ENCODE data around the gene HMOX1.
"Not testable (repeated sequence)": the region's sequence is repeated elsewhere in the genome, so short reads cannot be mapped to it uniquely, and the experiment has no call there.

Gene HMOX1

DNA sequence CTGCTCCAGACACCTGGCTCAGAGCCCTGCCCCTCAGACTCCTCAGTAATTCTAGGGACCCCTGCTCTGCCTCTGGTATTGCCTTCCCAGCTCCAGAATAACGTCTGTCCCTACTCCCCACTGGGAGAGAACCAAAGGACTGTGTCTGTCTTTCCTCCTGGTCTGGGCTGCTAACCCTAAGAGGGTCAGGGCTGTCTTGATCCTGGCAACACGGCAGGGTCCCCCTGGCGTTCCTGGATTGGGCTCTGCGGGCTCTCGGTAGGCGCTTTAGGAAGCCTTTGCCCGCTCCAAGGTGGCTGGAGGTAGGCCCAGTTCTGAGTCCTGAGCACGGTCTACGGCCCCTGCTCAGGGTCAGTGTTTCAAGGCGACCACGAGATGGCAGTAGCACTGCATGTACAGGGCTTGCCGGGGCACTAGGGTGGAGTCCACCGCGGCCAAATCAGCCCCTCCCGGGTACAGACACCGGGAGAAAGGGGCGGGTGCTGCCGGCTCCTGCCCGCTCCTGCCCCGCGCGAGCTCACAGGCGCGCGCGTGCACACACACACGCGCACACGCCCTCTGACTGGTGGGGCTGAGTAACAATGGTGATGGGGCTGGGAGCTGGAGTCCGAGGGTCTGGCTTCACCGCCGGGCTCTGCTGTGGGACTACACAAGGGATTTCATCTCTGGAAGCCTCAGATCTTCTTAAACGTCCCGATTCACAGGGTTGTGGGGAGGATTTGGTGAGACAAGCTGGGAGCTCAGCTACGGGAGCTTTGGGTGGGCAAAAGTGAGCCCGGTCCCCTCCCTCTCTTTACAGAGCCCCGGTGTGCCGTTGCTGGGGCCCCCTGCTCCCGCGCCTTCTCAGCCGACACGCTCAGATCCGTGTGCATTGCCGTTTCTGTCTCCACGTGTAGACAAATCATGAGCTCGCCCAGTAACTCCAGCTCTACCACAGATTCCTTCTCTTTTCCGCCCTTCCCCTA is 30.1 kb upstream of the HMOX1 start:
- DNase-seq: peak; percentile 81

DNA sequence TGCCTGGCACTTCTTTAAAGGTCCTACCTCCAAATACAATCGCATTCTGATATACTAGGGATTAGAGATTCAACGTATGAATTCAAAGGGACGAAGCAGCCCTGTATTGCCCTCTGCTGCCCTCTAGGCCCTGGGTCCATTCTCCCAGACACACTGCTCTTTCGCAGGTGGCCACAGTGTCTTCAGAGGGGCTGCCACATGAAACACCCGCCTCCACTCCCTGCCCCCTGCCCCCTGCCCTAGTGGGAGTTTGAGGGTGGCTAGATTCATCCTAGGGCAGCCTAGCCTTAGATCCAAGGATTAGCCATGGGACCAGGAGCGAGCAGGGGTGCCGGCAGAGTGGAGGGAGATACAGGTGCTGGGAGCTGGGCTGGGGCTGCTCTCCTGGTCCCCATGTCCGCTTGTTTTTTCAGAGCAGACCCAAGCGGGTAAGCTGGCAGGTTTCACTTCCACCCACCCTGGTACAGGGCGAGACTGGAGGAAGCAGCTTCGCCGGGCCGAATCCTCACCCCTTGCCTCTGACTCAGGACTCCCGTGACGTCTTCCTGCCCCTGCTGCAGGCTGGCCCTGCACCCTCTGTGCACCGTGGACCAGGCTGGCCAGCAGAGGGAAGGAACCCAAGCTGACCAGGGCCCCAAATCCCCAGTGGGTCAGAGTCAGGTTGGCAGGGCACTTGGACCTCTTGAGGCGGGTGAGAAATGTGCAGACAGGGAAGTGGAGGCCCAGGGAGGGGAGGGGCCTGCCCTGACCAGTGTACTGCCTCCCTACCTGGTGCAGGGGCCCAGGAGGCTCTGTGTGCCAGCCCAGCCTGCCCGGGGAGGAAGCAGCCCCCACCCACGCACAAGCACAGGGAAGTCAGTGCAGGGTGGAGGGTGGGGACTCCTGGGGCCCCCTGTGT is 28.4 kb upstream of the HMOX1 start:
- DNase-seq: no peak

DNA sequence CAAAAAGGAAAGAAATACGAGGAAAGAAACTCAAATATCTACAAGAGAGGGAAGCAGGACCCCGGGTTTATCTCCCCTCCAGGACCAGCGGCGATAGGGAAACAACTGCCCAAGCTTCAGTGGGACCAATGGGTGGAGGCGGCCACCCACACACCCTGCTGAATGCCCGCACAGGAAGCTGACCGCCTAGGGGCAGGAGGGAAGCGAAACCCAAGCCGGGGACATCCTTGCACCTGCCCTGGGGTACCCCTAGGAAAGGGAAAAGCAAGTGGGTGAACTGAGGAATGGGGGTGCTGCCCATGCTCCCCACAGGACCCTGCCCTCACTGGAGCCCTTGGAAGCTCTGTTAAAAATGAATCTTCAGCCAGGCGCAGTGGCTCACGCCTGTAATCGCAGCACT is 27.6 kb upstream of the HMOX1 start:
- no peak for DNase-seq

DNA sequence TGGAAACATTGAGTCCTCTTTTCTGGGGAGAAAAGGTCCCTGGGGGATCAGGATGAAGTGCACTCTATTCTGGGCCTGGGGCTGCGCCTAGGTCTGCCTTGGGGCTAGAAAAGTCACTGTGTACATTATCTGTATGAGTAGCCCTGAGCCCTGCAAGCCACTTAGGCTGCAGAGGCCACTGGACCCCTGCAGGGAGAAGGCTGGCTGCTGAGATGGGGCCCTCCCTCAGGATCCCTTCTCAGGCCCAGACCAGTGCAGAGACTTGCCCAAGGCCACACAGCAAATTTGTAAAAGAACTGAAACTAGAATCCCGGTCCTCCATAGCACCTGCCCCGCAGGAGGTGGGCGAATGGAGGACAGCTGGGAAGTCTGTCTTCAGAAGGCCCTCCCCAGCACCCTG is 26.8 kb upstream of the HMOX1 start:
- DNase-seq: no peak

DNA sequence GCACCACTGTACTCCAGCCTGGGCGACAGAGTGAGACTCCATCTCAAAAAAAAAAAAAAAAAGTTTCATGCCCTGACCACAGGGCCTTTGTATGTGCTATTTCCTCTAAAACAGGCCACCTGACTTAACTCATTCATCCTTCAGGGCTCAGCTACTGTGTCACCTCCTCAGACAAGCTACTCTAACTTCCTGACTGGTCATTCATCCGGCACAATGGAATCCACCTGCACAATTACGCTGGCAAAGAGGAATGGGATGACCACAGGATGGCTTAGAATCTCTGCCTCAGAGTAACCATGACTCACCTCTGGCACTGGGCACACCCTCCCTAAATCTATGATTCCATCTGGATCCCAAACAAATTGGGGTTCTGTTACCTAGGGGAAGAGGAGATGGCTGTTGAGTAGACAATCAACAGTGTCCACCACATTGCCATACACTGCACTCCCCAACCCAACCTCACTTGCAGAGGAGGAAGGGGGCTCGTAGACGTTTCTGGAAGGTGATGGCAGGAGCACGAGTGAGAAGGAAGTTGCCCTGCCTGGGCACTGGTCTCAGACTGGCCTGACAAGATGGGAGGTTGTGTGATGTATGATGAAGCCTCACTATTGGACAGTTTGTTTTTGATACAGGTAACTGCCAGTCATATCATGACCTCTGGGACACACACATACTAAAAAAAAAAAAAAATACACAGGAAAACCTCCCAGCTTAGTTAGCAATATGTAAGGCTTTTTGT is 22.8 kb upstream of the HMOX1 start:
- no peak for DNase-seq

DNA sequence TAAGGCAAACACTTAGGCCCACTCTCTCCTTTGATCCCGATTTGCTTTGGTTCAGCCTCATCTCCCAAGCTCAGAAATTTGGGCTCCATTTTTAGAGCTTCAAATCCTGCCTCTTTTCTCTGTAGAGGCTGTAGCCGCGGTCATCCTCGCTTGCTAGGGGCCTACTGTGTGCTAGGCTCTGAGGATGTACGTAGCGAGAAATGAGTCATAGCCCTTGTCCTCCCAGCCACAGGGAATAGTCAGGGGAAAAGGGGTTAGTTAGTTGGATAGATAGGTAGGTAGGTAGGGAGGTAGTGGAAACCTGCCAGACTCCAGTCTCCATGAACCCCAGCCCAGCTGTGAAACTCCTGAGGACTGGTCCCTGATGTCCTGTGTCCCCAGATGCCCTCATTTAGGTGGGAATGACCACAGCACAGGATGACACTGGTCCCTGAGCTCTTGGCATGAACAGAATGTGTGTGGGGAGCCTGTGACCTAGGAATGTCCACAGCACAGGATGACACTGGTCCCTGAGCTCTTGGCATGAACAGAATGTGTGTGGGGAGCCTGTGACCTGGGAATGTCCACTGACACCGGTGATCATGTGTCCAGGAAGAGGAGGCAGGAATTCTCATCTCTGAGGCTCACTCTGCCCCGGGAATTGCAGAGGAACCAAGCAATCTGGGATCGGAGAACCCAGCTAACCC is 21.4 kb upstream of the HMOX1 start:
- DNase-seq: no peak

DNA sequence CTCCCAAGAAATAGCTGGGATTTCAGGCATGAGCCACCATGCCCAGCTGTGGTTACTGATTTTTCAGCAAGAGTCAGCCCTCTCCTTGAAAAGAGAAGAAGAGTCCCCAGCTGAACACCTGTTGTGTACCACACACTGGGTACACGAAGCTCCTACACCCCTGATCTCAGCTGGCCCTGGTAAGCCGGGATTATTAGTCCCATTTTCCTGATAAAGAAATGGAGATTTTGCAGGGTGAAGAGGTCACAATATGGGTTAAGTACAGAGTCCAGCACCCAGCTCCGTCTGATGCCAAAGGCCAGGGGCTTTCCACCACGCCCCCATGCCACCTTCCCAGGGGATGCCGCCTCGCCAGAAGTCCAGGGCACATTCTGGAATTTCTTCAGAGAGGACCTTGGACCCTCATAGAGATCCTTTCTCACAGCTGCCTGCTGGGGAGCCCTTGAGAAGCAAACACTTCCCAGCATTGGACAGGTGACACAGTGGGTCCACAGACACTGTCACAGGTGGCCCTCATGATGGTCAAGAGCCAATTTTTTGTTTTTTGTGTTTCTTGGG is 19.8 kb upstream of the HMOX1 start:
- no peak for DNase-seq

DNA sequence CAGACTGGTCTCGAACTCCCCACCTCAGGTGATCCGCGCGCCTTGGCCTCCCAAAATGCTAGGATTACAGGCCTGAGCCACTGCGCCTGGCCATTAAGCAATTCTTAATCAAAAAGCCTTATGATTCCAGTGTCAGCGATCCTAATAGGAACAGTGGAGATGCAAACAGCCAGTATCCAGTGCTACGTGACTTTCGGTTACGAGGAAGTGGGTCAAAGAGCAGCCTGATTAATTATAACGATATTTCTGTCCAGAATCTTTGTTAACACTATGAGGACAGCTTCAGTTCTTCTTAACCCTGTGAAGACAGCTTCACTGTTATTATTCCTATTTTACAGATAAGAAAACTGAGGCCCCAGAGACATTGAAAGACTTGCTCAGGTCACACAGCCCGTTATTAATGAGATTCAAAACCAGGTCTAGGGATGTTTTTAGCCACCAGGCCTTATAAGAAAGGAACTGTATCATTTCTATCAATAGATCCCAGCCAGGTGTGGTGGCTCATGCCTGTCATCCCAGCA is 17.3 kb upstream of the HMOX1 start:
- no peak for DNase-seq

DNA sequence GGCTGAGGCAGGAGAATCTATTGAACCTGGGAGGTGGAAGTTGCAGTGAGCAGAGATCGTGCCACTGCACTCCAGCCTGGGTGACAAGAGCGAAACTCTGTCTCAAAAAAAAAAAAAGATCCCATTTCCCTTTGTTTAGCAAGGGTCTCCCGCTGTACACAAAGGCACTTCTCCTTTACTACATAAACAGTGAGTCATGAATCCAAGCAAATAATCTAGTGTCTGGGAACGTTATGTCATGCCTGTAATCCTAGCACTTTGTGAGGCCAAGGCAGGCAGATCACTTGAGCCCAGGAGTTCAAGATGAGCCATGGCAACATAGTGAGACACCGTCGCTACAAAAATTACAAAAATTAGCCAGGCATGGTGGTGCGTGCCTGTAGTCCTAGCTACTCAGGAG is 16.7 kb upstream of the HMOX1 start:
- not testable (repeated sequence) for DNase-seq

DNA sequence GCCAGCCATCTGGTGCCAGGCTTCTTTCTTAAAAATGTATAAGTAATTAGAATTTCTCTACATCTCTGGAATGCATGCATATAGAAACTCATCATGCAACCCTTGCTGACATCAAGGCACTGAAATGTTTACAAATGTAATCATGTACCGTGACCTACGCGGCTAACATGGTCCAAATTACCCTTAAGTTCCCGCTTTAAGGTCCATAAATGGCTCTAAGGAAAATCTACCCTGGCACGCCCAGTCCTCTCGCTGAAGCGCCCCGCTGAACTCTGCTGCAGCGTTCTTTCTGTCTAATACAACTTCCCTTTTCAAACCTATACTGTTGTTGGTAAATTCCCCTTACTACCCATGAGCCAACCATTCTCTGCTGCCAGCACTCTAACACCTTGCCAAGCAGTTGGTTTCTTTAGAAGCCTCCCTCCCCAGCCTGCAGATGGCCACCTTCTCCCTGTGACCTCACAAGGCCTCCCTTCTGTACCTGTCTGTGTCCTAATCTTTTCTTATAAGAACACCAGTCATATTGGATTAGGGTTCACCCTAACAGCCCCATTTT is 13.5 kb upstream of the HMOX1 start:
- DNase-seq: no peak

DNA sequence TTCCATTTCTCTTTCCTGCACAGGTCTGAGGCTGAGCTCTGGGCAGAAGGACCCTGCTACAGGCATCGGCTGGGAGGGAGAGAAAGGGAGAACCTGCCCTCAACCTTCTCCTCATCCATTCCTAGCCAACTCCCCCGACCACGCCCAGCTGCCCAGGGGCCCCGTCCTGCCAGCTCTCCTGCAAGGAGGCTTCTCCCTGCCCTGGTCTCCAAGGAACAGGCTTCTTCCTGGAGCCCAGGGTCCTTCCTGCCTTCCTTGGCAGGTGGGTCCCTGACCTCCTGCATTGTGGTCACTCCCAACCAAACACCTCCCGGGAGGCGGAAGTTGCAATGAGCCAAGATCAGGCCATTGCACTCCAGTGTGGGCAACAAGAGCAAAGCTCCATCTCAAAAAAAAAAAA is 12.5 kb upstream of the HMOX1 start:
- DNase-seq: no peak

DNA sequence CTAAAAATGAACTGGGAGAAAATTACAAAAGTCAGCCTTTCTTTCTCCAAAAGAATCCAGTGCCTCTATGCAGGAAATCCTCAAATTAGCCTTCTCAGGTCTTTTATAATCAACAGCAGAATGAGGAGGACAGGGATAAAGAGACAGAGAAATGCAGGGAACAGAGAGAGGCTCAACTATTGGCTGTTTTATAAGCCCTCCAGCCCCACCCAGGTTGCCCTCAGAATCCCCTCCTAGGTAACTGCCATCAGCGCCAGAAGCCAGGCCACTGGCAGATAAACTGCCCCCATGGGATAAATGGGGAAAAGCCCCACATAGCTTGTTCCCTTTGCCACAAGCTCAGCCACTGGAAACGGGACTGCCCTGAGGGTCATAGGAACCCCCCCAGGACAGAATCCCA is 10.9 kb upstream of the HMOX1 start:
- DNase-seq: no peak

DNA sequence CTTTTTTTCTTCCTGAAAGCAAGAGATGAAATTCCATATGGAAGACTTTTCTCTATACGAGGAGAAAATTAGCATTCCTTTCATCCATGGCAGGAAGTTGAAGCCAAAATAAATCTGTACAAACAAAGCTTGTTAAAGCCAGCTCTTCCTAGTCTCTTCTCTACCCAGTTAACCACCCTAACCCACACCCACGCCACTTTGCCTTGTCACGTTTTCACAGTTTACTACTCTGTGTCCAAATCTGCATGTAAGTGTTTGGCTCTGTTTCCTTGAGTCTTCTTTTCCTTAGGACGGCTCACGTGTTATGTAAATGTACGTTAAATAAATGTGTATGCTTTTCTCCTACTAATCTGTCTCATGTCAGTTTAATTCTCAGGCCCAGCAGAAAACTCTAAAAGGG is 7.1 kb upstream of the HMOX1 start:
- no peak for DNase-seq

DNA sequence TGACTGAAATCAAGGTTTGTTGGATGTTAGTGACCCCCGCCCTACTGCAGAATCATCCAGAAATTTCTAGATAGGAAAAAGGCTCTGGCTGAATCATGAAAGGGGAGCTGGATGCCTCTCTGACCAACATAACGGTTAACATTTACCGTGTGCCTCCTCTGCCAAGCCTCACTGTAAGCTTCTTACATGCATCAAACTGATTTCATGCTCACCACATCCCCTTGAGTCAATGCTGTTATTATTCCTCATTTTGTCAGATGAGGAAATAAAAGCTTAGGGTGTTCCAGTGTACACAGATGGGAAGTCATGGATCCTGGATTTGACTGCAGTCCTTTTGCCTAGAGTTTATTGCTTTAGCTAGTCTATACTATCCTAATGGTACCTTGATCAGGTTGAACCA is 5.9 kb upstream of the HMOX1 start:
- no peak for DNase-seq

DNA sequence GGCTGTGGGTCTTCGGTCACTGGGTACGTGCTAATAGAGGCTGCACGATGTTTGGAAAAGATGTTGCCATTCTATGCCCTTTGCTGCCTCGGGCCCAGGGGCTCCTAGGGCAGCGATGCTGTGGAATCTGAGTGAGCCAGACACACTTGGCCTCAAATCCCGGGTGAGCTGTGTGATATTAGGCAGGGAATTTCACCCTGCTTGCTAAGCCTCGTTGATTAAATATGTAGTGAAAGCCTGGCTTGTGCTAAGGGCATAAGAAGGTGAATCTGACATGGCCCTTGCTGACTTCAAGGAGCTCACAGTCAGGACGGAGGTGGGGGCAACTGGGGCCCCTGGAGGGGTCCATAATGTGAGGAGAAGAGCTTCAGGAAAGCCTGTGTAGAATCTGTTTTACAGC is 5.4 kb upstream of the HMOX1 start:
- DNase-seq: no peak

DNA sequence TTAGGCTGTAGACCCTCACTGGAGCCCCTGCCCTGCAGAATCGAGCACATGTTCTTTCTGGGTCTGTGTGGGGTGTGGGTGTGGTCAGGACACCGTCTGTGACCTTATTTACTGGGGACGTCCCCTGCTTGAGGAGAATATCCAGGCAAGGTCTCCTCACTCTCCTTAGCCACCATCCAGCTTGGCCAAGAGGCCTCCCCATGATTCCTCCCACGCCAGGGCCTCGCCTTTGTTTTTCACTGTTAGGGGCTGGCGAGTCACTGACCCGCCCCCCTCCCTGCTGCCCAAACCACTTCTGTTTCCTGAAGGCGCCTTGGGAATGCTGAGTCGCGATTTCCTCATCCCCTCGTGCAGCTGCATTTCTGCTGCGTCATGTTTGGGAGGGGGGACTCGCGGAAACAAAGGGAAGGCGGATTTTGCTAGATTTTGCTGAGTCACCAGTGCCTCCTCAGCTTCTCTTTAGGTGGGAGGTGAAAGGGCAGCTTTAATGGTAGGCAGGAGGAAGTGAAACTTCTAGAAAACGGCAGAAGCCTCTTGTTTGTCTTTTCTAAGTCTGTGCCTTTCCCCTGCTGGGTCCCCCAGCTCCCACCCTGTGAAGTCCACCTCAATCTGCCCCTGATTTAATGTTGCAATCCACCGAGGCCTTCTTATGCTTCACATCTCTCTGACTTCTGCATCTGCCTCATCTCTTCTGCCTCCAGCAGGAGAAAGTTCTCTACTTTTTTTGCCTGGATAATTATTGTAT is 4.0 kb upstream of the HMOX1 start:
- peak; percentile 60 for DNase-seq

DNA sequence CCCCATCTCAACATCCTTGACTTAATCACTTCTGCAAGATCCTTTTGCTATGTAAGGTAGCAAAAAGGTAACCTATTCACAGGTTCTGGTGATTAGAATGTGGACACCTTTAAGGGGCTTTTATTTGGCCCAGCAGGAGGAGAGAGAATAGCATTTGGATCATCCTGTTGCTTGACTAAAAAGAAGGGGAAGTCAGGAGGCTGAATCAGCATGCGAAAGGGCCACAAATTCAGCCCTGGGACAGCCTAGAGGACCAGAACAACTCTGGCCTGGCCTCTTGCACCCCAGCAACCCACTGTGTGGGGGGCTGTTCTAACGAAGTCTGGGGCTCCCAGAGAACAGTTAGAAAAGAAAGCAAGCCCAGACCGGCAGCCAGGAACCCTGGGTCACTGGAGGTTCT is 3.2 kb upstream of the HMOX1 start:
- DNase-seq: no peak

DNA sequence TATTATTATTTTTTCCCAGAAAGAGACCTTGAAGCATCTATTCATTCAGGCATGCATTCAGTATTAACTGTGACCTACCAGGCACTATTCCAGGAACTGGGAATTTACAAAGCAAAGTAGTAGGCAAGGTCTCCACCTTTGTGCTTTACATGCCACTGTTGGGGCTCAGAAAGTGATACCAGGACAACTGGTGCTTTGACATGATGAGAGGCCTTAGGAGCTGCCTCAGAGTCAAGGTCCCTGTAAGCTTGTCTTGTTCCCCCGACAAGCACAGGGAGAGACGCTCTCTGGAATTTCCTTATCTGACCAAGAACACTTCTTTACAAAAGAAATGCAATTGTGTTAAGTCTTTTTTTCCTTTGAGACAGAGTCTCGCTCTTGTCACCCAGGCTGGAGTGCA is 2.3 kb upstream of the HMOX1 start:
- DNase-seq: no peak

DNA sequence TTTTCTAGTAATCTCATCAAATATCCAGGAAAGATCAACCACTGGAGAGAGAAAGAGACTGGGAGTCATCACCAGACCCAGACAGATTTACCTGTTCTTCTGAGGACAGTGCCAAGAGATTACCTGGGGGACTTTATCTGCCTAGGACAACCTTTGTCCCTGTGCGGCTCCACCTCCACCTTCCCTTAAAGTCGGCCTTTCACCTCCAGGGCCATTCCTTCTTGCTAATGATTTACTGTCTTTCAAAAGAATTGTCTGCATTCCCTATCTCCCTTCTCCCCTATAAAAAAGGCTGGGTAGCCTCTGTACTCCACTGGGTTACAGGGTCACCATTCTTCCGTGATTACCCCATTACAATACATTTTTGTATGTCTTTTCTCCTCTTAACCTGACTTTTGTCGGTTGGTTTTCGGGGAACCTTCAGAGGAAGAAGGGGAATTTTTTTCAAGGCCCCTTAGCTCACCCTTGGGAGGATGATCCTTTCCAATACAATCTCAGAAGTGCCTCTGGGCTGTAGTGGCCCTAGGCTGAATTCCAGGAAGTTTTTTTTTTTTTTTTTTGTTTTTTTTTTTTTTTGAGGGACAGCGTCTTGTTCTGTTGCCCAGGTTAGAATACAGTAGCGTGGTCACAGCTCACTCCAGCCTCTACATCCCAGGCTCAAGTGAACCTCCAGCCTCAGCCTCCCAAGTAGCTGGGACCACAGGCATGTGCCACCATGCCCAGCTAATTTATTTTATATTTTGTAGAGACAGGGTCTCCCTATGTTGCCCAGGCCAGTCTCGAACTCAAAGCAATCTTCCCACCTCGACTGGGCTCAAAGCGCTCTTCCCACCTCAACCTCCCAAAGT is 1.5 kb upstream of the HMOX1 start:
- DNase-seq: no peak

DNA sequence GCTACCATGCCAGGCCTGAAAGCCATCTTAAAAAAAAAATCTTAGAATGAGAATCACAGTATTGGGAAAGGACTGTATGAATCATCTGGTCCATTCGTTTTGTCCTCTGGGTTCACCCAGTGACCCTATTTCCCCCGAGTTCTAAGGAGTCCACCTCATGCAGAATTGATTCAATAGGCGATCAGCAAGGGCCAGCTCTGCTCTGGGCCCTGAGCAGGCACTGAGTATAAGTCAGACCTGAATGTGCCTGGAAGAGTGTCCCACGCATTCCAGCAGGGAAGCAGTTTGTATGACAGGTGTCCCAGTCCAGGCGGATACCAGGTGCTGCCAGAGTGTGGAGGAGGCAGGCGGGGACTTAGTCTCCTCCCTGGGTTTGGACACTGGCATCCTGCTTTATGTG is 883 bp upstream of the HMOX1 start:
- no peak for DNase-seq
